GM18517 (cell line): ENCODE results near the gene SALL3.
"Not testable (repeated sequence)": the region's sequence is repeated elsewhere in the genome, so short reads cannot be mapped to it uniquely, and the experiment has no call there.

Source experiments
- ATAC-seq: cut with Tn5 transposase; IDR thresholded peaks from one replicate; pipeline ENCODE4 v1.9.1; 2021; ENCODE audit warnings: mild to moderate bottlenecking, moderate library complexity; ENCODE audit not compliant: unreplicated experiment

Gene SALL3

GRCh38 chr18:78979730-78980278 is at the start of gene SALL3:
TSS of gene SALL3 (plus strand) at chr18:78979818. CDS start at chr18:78980275, 457 bp downstream.
- no peak for ATAC-seq

- no peak for ATAC-seq
Observed at GRCh38 chr18:78932281-78932680, 47.3 kb upstream of the SALL3 start.

GRCh38 chr18:78934003-78934402 is 45.6 kb upstream of the SALL3 start:
- no peak for ATAC-seq

GRCh38 chr18:78934551-78935225 is 44.9 kb upstream of the SALL3 start:
- ATAC-seq, result no peak

GRCh38 chr18:78935406-78935805 is 44.2 kb upstream of the SALL3 start:
- no peak for ATAC-seq

- no peak for ATAC-seq
Observed at GRCh38 chr18:78936251-78937005, 43.2 kb upstream of the SALL3 start.

- no peak for ATAC-seq
Observed at GRCh38 chr18:78937166-78937565, 42.5 kb upstream of the SALL3 start.

- ATAC-seq, result no peak
Observed at GRCh38 chr18:78939105-78939504, 40.5 kb upstream of the SALL3 start.

GRCh38 chr18:78939734-78940494 is 39.7 kb upstream of the SALL3 start:
- no peak for ATAC-seq

GRCh38 chr18:78942236-78942635 is 37.4 kb upstream of the SALL3 start:
- not testable (repeated sequence) for ATAC-seq

GRCh38 chr18:78945628-78946027 is 34.0 kb upstream of the SALL3 start:
- ATAC-seq, result no peak

- no peak for ATAC-seq
Observed at GRCh38 chr18:78947291-78947690, 32.3 kb upstream of the SALL3 start.

- ATAC-seq, result no peak
Observed at GRCh38 chr18:78948221-78948620, 31.4 kb upstream of the SALL3 start.

- ATAC-seq, result no peak
Observed at GRCh38 chr18:78948707-78949106, 30.9 kb upstream of the SALL3 start.

GRCh38 chr18:78949216-78949615 is 30.4 kb upstream of the SALL3 start:
- no peak for ATAC-seq

GRCh38 chr18:78950386-78950785 is 29.2 kb upstream of the SALL3 start:
- ATAC-seq, result no peak

- ATAC-seq, result no peak
Observed at GRCh38 chr18:78953566-78953965, 26.1 kb upstream of the SALL3 start.

- ATAC-seq, result no peak
Observed at GRCh38 chr18:78955051-78955450, 24.6 kb upstream of the SALL3 start.

GRCh38 chr18:78957140-78957539 is 22.5 kb upstream of the SALL3 start:
- ATAC-seq, result no peak

GRCh38 chr18:78960709-78961108 is 18.9 kb upstream of the SALL3 start:
- ATAC-seq, result no peak

GRCh38 chr18:78962098-78962497 is 17.5 kb upstream of the SALL3 start:
- ATAC-seq, result no peak
